T-helper 1 cell treated with Interleukin-12 subunit alpha and Interleukin-12 subunit beta and Interleukin-4 antibody, amounts not matched to agents 30 ng/mL and 1 ng/mL, for 36 hours (primary cell): Measurements from ENCODE around the gene F3. TPM values are rescaled to one million over a fixed set of nuclear protein-coding genes. Genes with fewer than 3 reads are reported as not detected.

ENCODE experiments used
- intact Hi-C: fragments of 100-400 bp; cut with micrococcal nuclease; formaldehyde crosslinking; loops from one replicate; pipeline ENCODE4 v1.15.1; 2024
- total RNA-seq: library from RNA; stranded (reverse); gene quantifications from 2 replicates; pipeline ENCODE4 v1.2.3, GENCODE V29; 2022

Gene F3
- total RNA-seq, 1 donor from 2014 or later = 0.17 TPM

GRCh38 chr1:94528826-94529225 lies 12.7 kb downstream of the F3 start:
- intact Hi-C loops = no loop called here

DNA sequence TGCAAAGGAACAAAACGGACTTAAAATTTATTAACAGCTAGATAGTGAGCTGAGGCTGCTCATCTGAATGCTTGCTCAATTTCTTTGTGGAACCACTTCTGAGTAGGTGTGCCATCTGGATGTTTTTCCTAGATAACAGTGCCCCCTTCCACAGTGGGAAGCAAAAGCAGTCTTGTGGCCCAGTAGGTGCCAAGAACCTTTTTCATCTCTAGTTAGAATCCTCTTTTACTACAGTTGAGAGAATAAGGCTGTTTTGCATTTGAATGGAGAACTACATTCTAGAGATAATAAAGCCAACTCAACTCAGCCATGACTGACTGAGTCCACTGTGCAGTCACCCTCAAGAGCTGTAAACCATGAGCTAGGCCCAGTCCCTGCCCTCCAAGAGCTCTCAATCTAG lies 13.3 kb downstream of the F3 start:
- intact Hi-C loops = no loop called here

DNA sequence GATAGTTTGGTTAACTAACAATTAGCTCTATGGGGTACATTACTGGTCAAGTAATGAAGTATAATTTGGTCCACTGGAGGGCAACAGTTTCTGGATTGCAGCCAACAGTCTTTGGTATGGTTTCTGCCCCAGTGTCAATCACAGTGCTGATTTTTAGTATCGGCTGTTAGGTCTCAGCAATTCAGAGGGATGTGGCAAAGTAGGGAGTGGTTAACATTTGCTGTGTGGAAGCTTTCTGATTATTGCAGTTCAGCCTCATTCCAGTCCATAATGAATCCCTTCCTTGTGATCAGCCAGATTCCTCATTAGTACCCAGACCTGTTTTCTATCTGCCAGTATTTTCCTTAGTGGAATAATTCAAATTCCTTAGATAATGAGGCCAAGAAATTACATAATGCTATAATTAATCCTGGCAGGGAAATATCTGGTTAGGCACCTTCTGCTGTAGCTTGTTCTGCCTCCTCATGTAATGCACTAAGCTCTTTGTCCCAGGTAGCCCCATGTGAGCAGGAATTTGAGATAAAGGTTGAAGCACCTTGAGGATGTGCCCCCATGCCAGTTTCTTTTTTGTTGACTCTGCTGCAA lies 14.0 kb downstream of the F3 start:
- intact Hi-C loops = no loop called here

DNA sequence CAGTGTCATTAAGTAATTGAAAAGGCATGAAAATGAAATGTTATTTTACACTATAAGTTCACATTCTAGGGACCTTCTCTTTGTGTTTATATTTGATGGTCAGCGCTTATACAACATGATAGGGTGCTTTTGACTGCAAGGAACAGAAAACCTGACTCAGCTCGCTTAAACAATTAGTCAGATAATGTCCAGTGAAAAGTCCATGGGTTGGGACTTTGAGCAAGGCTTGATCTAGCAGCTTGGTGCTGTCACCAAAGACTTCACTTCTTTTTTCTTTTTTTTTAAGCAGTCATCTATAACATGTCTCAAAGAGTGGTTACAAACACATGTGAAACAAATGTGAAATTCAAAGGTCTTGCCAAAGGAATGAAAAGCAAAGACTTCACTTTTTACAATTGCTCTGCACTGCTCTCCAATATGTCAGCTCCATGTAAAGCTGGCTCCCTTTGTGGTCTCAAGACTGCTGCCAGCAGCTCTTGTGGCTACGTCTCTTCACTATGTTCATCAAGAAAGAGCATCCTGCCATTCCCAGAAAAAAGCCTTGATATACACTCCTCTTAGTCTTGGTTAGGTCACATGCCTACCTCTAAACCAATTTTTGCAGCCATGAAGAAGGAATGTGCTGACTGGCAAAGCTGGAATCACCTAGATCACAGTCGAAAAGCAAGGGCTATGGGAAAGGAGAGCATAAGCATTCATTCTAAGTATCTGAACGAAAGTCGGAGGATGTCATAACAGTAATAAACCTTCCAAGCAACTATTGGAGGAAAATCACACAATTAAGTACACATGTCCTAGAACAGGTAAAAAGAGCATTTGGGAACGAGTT lies 15.2 kb downstream of the F3 start:
- intact Hi-C loops = no loop called here

DNA sequence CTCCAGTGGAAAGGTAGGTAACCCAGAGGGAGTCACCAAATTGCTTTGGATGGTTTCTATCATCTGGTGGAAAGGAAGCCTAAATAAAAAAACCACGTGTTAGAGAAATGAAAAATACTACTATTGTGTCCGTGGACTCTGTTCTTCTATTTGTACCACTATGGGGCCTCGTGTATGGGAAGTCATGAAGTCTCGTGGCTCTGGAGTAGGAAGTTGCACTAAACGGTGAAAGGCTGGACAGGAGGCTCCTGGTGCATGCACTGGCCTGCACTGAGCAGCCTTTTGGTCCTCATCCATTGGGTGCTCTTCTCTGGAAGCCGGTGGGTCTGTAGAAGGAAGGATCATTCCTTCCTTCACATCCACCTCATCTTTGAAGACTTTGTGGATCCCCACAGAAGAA lies 17.0 kb downstream of the F3 start:
- intact Hi-C loops = no loop called here

DNA sequence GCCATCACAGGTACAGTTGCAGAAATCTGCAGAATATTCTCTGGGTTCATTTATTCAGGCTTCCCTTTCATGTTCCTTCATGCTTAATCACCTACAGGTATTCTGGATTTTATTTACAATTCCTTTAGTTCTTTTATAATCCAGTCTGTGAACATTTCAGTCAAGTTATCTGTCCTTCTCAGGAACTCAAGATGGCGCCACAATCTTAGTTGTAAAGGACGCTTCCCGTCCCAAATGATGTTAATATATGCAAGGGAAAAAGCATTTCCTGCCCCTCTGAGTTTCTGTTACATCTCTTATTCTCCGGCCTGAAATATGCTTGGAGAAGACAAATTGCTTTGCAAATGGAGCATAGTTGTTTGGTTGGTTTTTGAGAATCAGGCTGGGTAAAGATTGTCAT lies 19.3 kb downstream of the F3 start:
- intact Hi-C loops = loop anchor here (1.0 kb wide), 1 partner anchor 521 kb away; no protein-coding TSS in a partner anchor

GRCh38 chr1:94519351-94519750 lies 22.2 kb downstream of the F3 start:
- intact Hi-C loops = no loop called here

GRCh38 chr1:94515296-94515947 lies 26.1 kb downstream of the F3 start:
- intact Hi-C loops = loop anchor here (2.0 kb wide), 1 partner anchor 527 kb away; no protein-coding TSS in a partner anchor

DNA sequence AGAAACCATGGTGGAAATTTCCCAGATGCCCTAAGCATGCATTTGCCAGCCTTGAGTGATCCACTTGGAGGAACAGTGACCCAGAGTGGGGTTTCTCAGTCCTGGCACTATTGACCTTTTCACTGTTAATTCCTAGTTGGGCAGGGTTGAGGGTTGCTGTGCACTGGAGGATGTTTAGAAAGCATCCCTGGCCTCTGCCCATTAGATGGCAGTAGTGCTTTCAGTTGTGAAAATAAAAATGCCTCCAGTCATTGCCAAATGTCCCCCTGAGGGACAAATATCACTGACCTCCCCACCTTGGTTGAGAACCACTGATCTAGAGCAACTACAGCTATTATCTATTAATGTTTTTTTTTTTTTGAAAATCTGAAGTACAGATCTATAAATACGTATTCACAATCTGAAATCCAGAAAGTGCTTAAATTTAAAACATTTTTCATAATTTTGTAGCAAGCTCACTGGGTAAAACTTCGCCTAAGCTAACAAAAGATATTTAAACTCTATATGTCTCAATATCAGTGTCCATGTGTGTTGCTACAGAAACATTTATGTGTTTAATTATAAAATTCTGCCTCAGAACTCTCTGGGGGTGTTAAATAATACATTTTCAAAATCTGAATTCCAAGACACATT lies 27.3 kb downstream of the F3 start:
- intact Hi-C loops = loop anchor here (1.0 to 2.0 kb wide), 3 partner anchors 288 to 529 kb away; no protein-coding TSS in a partner anchor

- intact Hi-C loops = no loop called here
Measured at GRCh38 chr1:94512816-94513215, 28.7 kb downstream of the F3 start.

DNA sequence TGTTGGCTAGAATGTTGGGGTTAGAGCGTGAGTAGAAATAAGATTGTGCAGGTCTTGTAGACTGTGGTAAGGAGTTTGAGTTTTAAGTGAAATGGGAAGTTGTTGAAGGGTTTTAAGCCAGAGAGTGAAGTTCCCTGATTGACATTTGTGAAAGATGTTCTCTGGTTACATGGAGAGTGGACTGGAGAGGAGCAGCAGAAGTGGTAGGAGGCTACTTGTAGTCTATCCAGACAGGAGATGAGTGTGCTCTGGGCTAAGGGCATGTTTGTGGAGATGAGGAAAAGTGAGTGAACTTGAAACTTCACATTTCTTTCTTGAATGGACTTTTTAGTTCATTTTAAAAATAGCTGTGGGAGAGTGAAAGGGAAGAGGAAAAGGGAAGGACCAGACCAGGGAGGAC lies 37.0 kb downstream of the F3 start:
- intact Hi-C loops = no loop called here

- intact Hi-C loops = no loop called here
Measured at GRCh38 chr1:94503153-94503552, 38.4 kb downstream of the F3 start.

- intact Hi-C loops = no loop called here
Measured at GRCh38 chr1:94501935-94502334, 39.6 kb downstream of the F3 start.

- intact Hi-C loops = no loop called here
Measured at GRCh38 chr1:94501426-94501825, 40.1 kb downstream of the F3 start.

- intact Hi-C loops = no loop called here
Measured at GRCh38 chr1:94496076-94496755, 45.3 kb downstream of the F3 start.

DNA sequence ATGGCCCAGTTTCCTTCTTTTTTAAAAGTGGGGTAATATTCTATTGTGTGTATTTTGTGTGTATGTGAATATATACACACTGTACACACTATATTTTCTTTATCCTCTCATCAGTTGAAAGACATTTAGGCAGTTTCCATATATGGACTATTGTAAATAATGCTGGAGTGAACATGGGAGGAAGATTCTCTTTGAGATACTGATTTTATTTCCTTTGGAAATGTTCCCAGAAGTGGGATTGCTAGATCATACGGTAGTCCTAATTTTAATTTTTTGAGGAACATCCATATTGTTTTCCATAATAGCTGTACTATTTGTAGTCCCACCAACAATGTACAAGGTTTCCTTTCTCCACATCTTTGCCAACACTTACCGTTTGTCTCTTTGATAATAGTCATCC lies 51.0 kb downstream of the F3 start:
- intact Hi-C loops = no loop called here

- intact Hi-C loops = no loop called here
Measured at GRCh38 chr1:94486990-94487389, 54.6 kb downstream of the F3 start.

DNA sequence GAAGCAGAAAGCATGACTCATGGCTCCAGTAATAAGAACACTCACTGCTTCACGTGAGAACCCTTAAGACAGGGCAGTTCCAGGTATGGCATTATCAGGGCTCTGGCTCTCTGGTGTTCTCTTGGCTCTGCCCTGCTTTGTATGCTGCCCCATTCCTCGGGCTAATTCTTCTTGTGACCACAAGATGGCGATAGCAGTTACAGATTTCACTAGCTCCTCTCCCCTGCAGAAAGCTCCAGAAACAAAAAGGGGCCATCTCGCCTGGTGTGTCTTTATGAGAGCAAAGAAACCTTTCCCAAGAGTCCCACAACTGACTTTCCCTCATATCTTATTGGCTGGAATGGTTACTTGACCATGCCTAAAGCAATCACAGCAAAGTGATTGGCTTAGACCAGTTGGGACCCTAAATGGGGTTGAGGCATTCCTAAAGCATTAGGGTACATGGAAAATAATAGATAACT lies 60.1 kb downstream of the F3 start:
- intact Hi-C loops = loop anchor here (1.0 to 5.0 kb wide), 4 partner anchors 325 to 561 kb away; no protein-coding TSS in a partner anchor

DNA sequence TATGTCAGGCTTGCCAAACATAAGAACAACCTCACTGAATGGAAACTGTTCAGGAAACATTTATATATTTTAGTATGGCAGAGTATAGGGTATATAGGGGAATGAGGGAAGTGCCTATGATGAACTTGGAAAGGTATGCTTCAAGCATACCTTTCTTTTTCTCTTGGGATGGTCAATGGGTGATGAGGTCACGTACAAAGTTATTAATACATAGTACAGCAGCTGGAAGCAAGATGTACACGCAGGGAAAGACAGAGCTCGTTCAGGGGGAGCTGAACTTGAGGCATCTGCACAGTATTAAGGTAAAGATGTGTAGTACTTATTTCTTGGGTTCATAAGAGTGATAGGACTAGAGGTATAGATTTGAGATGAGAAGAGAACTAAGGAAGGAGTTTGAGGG lies 61.9 kb downstream of the F3 start:
- intact Hi-C loops = loop anchor here (2.0 to 5.0 kb wide), 2 partner anchors 417 to 563 kb away; no protein-coding TSS in a partner anchor
